Keratinocyte (primary cell): Measurements from ENCODE around the gene MMP11. TPM values are rescaled to one million over a fixed set of nuclear protein-coding genes. Genes with fewer than 3 reads are reported as not detected.

Experiments
- DNase-seq: peaks from one replicate; pipeline ENCODE4 v3.0.0-alpha.2; 2011; ENCODE audit warnings: low read depth, missing footprints, low spot score
- FAIRE-seq: peaks from 2 replicates; lab custom pipeline; 2011; peaks lifted over from hg19 to GRCh38; lab: Jason Lieb, UNC
- H2AFZ ChIP-seq: 2 replicates; pipeline ENCODE4 v1.6.0; 2012; ENCODE audit warnings: low read length, control low read depth, inconsistent platforms; ENCODE audit not compliant: control insufficient read depth
- H3K27ac ChIP-seq: 2 replicates; pipeline ENCODE4 v1.5.1; 2011; ENCODE audit warnings: low read length; ENCODE audit not compliant: control insufficient read depth, insufficient read depth
- H3K27me3 ChIP-seq: 3 replicates; pipeline ENCODE4 v1.6.0; 2011; ENCODE audit warnings: low read length; ENCODE audit not compliant: control insufficient read depth, insufficient read depth; ENCODE audit errors: extremely low read depth
- H3K36me3 ChIP-seq, 2 experiments: 2 replicates in 1 of 2; 3 replicates in 1 of 2; pipeline ENCODE4 v1.5.1; 2011; ENCODE audit warnings: low read length in 2 of 2, mild to moderate bottlenecking in 1 of 2; ENCODE audit not compliant: control insufficient read depth in 2 of 2, insufficient read depth in 2 of 2; ENCODE audit errors: extremely low read depth in 1 of 2
- H3K4me1 ChIP-seq: 3 replicates; pipeline ENCODE4 v1.5.1; 2011; ENCODE audit warnings: low read length; ENCODE audit not compliant: control insufficient read depth, insufficient read depth; ENCODE audit errors: extremely low read depth
- H3K4me2 ChIP-seq: 3 replicates; pipeline ENCODE4 v1.6.0; 2011; ENCODE audit warnings: low read depth, low read length; ENCODE audit not compliant: control insufficient read depth, insufficient read depth; ENCODE audit errors: extremely low read depth
- H3K4me3 ChIP-seq, 3 experiments: fragments of 200-600 bp in 1 of 3; sonication (generic) in 1 of 3; 2 replicates in 2 of 3; 3 replicates in 1 of 3; pipeline ENCODE4 v1.5.1; 2011 to 2016; ENCODE audit warnings: low read length in 3 of 3, mild to moderate bottlenecking in 3 of 3, control low read depth in 2 of 3, inconsistent platforms in 1 of 3, low read depth in 1 of 3, mixed read lengths in 1 of 3, mixed run types in 1 of 3, moderate library complexity in 1 of 3; ENCODE audit not compliant: control insufficient read depth in 2 of 3, insufficient read depth in 2 of 3; ENCODE audit errors: extremely low read depth in 1 of 3
- H3K79me2 ChIP-seq: 2 replicates; pipeline ENCODE4 v1.6.0; 2012; ENCODE audit warnings: low read length; ENCODE audit not compliant: control insufficient read depth, insufficient read depth
- H3K9ac ChIP-seq: 3 replicates; pipeline ENCODE4 v1.6.0; 2011; ENCODE audit warnings: low read length; ENCODE audit not compliant: control insufficient read depth, insufficient read depth; ENCODE audit errors: extremely low read depth
- H3K9me1 ChIP-seq: 3 replicates; pipeline ENCODE4 v1.6.0; 2011; ENCODE audit warnings: low read length; ENCODE audit not compliant: control insufficient read depth, insufficient read depth; ENCODE audit errors: extremely low read depth
- H3K9me3 ChIP-seq: 2 replicates; pipeline ENCODE4 v1.5.1; 2012; ENCODE audit warnings: low read depth, low read length; ENCODE audit not compliant: control insufficient read depth
- H4K20me1 ChIP-seq: 3 replicates; pipeline ENCODE4 v1.6.0; 2011; ENCODE audit warnings: low read length; ENCODE audit not compliant: control insufficient read depth, insufficient read depth; ENCODE audit errors: extremely low read depth
- CTCF ChIP-seq, 3 experiments: IDR thresholded peaks in 1 of 3; conservative IDR thresholded peaks in 1 of 3; optimal IDR thresholded peaks in 1 of 3; 2 replicates in 2 of 3; 3 replicates in 1 of 3; pipeline versions ENCODE3 to v1.5.1; 2011; ENCODE audit warnings: low read length in 3 of 3, mild to moderate bottlenecking in 3 of 3, moderate library complexity in 2 of 3, control low read depth in 1 of 3, inconsistent platforms in 1 of 3; ENCODE audit not compliant: insufficient read depth in 2 of 3; ENCODE audit errors: extremely low read depth in 1 of 3
- EZH2 ChIP-seq: IDR thresholded peaks from one replicate; pipeline ENCODE4 v1.6.1; 2012; ENCODE audit warnings: inconsistent platforms, mild to moderate bottlenecking, low read length, moderate library complexity
- dilution Hi-C: fragments of 300-500 bp; cut with MboI; formaldehyde crosslinking; loops from one replicate; pipeline ENCODE4 v1.7.0; 2020; ENCODE audit warnings: low sequenced_read_pairs; ENCODE audit not compliant: extremely low pct_ligation_motif_present
- polyA plus RNA-seq, 5 experiments: library from polyadenylated mRNA; depleted of rRNA in 3 of 5; stranded (reverse) in 3 of 5; stranded (forward) in 1 of 5; unstranded in 1 of 5; fragments of >200 nt; gene quantifications; 1 replicate in 1 of 5; 2 replicates in 3 of 5; 3 replicates in 1 of 5; pipeline versions ENCODE4 v1.2.1 to v1.2.3, GENCODE V29; 2011 to 2012; ENCODE audit warnings: missing spikeins in 2 of 5, low read depth in 1 of 5, low replicate concordance in 1 of 5

MMP11 gene
- polyA plus RNA-seq, 1 donor (not counting 4 experiments of a cell fraction or from before 2014, with no cell fraction given): 0.13 TPM

GRCh38 chr22:23793326-23793725, 20.7 kb downstream of the MMP11 start:
- TF ChIP-seq CTCF (optimal IDR thresholded peaks at IDR 0.05 in 1 of 3, IDR thresholded peaks at IDR 0.05 in 1 of 3, conservative IDR thresholded peaks at IDR 0.05 in 1 of 3; ENCODE audit: extremely low read depth in 1 of 3, insufficient read depth in 2 of 3, low read length in 3 of 3): no peak
- TF ChIP-seq EZH2: no peak
- Histone ChIP-seq H3K9me1 (no peaks in the 10 kb centered on the region), H3K27me3 (no peaks in the 10 kb centered on the region), H3K36me3 (peaks cover 22 to 25% of the 10 kb centered on the region in 2 experiments), H3K9me3 (no peaks in the 10 kb centered on the region), H3K4me1 (no peaks in the 10 kb centered on the region), H3K27ac (no peak overlapping the region), H3K9ac (no peak overlapping the region), H3K4me2 (no peak overlapping the region), H2AFZ (no peak overlapping the region), H4K20me1 (peaks cover 6% of the 10 kb centered on the region), H3K4me3 (no peak overlapping the region), H3K79me2 (peaks cover 41% of the 10 kb centered on the region)
- no peak for FAIRE-seq
- dilution Hi-C loops: no loop called here
- DNase-seq: no peak

- no peak overlapping the region for H2AFZ ChIP-seq
- H4K20me1 ChIP-seq: peaks cover 4% of the 10 kb centered on the region
- dilution Hi-C loops: no loop called here
- H3K36me3 ChIP-seq: peaks cover 35 to 37% of the 10 kb centered on the region in 2 experiments
- FAIRE-seq: no peak
- no peaks in the 10 kb centered on the region for H3K4me1 ChIP-seq
- H3K4me3 ChIP-seq: no peak overlapping the region
- no peak overlapping the region for H3K27ac ChIP-seq
- H3K9ac ChIP-seq: no peak overlapping the region
- no peaks in the 10 kb centered on the region for H3K9me3 ChIP-seq
- TF ChIP-seq CTCF (optimal IDR thresholded peaks at IDR 0.05 in 1 of 3, IDR thresholded peaks at IDR 0.05 in 1 of 3, conservative IDR thresholded peaks at IDR 0.05 in 1 of 3; ENCODE audit: extremely low read depth in 1 of 3, insufficient read depth in 2 of 3, low read length in 3 of 3) (no peak), EZH2 (no peak)
- H3K4me2 ChIP-seq: no peak overlapping the region
- DNase-seq: no peak
- H3K79me2 ChIP-seq: peaks cover 10% of the 10 kb centered on the region
- no peaks in the 10 kb centered on the region for H3K9me1 ChIP-seq
- H3K27me3 ChIP-seq: no peaks in the 10 kb centered on the region
Measured at GRCh38 chr22:23796461-23796860, 23.8 kb downstream of the MMP11 start.
